SK-N-SH treated with all-trans-retinoic acid at 6 μM for 48 hours (cell line): ENCODE results near the gene SHISA8.

Experiments
- BACH2 ChIP-seq: fragments of 250-450 bp; sonication (Bioruptor Pico); IDR thresholded peaks from 2 replicates; pipeline ENCODE4 v1.9.0; 2021; ENCODE audit warnings: mild to moderate bottlenecking, borderline replicate concordance
- ESRRG ChIP-seq: fragments of 250-450 bp; sonication (Bioruptor Pico); IDR thresholded peaks from 2 replicates; pipeline ENCODE4 v1.6.1; 2021; ENCODE audit warnings: mild to moderate bottlenecking
- GLIS3 ChIP-seq: fragments of 250-450 bp; sonication (Bioruptor Pico); IDR thresholded peaks from 2 replicates; pipeline ENCODE4 v1.5.0; 2020; ENCODE audit warnings: mild to moderate bottlenecking, moderate library complexity
- ISL1 ChIP-seq: fragments of 250-450 bp; sonication (Bioruptor Pico); IDR thresholded peaks from 2 replicates; pipeline ENCODE4 v2.1.2; 2022; ENCODE audit warnings: mild to moderate bottlenecking, moderate library complexity
- SNAI2 ChIP-seq: fragments of 250-450 bp; sonication (Bioruptor Pico); IDR thresholded peaks from 2 replicates; pipeline ENCODE4 v1.5.0; 2020; ENCODE audit warnings: mild to moderate bottlenecking, moderate library complexity
- TCF4 ChIP-seq: fragments of 250-450 bp; sonication (Bioruptor Pico); IDR thresholded peaks from 2 replicates; pipeline ENCODE4 v1.8.0; 2021; ENCODE audit warnings: mild to moderate bottlenecking, moderate library complexity, borderline replicate concordance
- TSHZ2 ChIP-seq: fragments of 250-450 bp; sonication (Bioruptor Pico); IDR thresholded peaks from 2 replicates; pipeline ENCODE4 v1.5.0; 2020; ENCODE audit warnings: mild to moderate bottlenecking, moderate library complexity
- ZC3H10 ChIP-seq: fragments of 250-450 bp; sonication (Bioruptor Pico); IDR thresholded peaks from 2 replicates; pipeline ENCODE4 v1.5.1; 2021; ENCODE audit warnings: mild to moderate bottlenecking, moderate library complexity
- ZFP3 ChIP-seq: fragments of 250-450 bp; sonication (Bioruptor Pico); IDR thresholded peaks from 2 replicates; pipeline ENCODE4 v1.5.0; 2020; ENCODE audit warnings: mild to moderate bottlenecking, moderate library complexity
- ZFP30 ChIP-seq: fragments of 450-650 bp; formaldehyde crosslinking; IDR thresholded peaks from 2 replicates; pipeline ENCODE4 v1.5.0; 2022; ENCODE audit warnings: mild to moderate bottlenecking, moderate library complexity
- ZNF70 ChIP-seq: fragments of 450-650 bp; formaldehyde crosslinking; IDR thresholded peaks from 2 replicates; pipeline ENCODE4 v1.5.0; 2020; ENCODE audit warnings: mild to moderate bottlenecking, moderate library complexity
- TF ChIP-seq, protein P1 (sequence below): fragments of 250-450 bp; sonication (Bioruptor Pico); IDR thresholded peaks from 2 replicates; pipeline ENCODE4 v1.8.0; 2020; ENCODE audit warnings: mild to moderate bottlenecking, moderate library complexity, borderline replicate concordance
- TF ChIP-seq, protein P2 (sequence below): fragments of 250-450 bp; sonication (Bioruptor Pico); IDR thresholded peaks from 2 replicates; pipeline ENCODE4 v1.5.1; 2020; ENCODE audit warnings: low read depth, mild to moderate bottlenecking, moderate library complexity

DNA sequence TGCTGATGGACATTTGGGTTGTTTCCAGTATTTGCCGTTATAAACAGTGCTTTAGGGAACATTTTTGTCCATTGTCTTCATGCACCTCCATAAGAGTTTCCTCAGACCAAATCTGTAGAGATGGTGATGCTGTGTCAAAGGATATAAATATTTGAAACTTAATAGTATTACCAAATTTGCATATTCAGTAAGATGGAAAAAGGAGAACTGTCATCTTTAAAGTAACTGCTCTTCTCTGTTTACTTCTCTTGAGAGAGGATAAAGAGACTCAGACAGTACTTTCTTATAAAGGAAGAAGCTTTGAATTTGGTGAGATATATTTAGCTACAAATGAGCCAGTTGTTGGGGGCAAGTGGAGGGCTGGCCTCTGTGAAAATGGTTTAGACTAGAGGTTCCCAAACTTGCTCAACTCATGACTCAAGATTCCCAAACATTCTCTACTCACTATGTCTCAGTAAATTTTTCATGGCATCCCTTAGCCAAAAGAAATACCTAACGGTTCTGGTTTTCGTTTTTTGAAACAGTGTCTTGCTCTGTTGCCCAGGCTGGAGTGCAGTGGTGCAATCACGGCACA lies 26.2 kb downstream of the SHISA8 start:
- no peak for TF ChIP-seq SNAI2 (CRISPR knock-in tag)
- TF ChIP-seq ZFP30 (CRISPR knock-in tag): no peak
- TF ChIP-seq, protein P1, sequence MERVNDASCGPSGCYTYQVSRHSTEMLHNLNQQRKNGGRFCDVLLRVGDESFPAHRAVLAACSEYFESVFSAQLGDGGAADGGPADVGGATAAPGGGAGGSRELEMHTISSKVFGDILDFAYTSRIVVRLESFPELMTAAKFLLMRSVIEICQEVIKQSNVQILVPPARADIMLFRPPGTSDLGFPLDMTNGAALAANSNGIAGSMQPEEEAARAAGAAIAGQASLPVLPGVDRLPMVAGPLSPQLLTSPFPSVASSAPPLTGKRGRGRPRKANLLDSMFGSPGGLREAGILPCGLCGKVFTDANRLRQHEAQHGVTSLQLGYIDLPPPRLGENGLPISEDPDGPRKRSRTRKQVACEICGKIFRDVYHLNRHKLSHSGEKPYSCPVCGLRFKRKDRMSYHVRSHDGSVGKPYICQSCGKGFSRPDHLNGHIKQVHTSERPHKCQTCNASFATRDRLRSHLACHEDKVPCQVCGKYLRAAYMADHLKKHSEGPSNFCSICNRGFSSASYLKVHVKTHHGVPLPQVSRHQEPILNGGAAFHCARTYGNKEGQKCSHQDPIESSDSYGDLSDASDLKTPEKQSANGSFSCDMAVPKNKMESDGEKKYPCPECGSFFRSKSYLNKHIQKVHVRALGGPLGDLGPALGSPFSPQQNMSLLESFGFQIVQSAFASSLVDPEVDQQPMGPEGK: no peak
- no peak for TF ChIP-seq ESRRG (CRISPR knock-in tag)
- TF ChIP-seq, protein P2, sequence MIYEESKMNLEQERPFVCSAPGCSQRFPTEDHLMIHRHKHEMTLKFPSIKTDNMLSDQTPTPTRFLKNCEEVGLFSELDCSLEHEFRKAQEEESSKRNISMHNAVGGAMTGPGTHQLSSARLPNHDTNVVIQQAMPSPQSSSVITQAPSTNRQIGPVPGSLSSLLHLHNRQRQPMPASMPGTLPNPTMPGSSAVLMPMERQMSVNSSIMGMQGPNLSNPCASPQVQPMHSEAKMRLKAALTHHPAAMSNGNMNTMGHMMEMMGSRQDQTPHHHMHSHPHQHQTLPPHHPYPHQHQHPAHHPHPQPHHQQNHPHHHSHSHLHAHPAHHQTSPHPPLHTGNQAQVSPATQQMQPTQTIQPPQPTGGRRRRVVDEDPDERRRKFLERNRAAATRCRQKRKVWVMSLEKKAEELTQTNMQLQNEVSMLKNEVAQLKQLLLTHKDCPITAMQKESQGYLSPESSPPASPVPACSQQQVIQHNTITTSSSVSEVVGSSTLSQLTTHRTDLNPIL (CRISPR knock-in tag): no peak
- TF ChIP-seq TSHZ2 (CRISPR knock-in tag): no peak
- TF ChIP-seq ZNF70 (CRISPR knock-in tag): no peak
- no peak for TF ChIP-seq ISL1 (CRISPR knock-in tag)
- TF ChIP-seq TCF4 (CRISPR knock-in tag): no peak
- no peak for TF ChIP-seq BACH2 (CRISPR knock-in tag)
- no peak for TF ChIP-seq GLIS3 (CRISPR knock-in tag)
- no peak for TF ChIP-seq ZFP3 (CRISPR knock-in tag)
- TF ChIP-seq ZC3H10 (CRISPR knock-in tag): no peak
